ENCODE results near the gene SLC29A4. TPM values are rescaled to one million over a fixed set of nuclear protein-coding genes. Genes with fewer than 3 reads are reported as not detected.
A peak's percentile ranks its signal among the peaks of the same experiment; 100 is the strongest.
"Not testable (repeated sequence)": the region's sequence is repeated elsewhere in the genome, so short reads cannot be mapped to it uniquely, and the experiment has no call there.

The SLC29A4 gene
- total RNA-seq, 1 donor = 2.2 TPM

DNA sequence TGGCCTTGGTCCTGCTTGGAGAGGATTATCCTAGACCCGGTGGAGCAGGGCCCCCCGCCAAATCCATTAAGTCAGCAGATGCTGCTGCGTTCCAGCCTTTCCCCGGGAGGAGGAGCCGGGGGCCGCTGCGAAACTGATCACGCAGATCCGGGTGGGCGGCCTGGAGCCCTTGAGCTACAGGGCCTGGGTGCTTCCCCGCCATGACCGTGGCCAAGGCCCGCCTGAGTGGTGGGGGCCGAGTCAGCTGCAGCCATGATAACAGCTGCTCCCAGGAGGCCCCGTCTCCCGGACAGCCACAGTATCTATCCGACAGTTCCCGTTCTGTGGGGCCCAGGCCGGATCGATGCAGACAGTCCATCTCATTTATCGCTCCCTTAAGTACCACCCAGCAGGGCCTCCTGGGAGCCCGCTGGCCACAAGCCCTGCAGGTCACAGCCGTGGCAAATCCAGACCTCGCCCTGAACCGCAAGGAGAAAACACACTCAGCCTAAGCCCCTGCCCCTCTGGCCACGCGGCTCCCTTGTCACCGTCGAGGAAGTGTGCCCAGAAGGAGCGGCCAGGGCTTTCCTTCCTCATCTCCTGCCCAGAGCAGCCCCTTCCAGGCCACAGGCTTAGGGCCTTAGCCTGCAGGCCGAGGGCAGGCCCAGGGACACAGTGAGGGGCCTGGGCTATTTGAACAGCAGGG, 34.4 kb upstream of the SLC29A4 start:
- TF ChIP-seq, protein P1, sequence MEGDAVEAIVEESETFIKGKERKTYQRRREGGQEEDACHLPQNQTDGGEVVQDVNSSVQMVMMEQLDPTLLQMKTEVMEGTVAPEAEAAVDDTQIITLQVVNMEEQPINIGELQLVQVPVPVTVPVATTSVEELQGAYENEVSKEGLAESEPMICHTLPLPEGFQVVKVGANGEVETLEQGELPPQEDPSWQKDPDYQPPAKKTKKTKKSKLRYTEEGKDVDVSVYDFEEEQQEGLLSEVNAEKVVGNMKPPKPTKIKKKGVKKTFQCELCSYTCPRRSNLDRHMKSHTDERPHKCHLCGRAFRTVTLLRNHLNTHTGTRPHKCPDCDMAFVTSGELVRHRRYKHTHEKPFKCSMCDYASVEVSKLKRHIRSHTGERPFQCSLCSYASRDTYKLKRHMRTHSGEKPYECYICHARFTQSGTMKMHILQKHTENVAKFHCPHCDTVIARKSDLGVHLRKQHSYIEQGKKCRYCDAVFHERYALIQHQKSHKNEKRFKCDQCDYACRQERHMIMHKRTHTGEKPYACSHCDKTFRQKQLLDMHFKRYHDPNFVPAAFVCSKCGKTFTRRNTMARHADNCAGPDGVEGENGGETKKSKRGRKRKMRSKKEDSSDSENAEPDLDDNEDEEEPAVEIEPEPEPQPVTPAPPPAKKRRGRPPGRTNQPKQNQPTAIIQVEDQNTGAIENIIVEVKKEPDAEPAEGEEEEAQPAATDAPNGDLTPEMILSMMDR (IDR thresholded peaks at IDR 0.05; ENCODE audit: insufficient read depth, low read depth, low read length) = no peak
- peak; percentile 60 for DNase-seq (ENCODE audit: low read depth)
- H3K4me3 ChIP-seq (ENCODE audit: low read depth, low read length) = no peak overlapping the region

DNA sequence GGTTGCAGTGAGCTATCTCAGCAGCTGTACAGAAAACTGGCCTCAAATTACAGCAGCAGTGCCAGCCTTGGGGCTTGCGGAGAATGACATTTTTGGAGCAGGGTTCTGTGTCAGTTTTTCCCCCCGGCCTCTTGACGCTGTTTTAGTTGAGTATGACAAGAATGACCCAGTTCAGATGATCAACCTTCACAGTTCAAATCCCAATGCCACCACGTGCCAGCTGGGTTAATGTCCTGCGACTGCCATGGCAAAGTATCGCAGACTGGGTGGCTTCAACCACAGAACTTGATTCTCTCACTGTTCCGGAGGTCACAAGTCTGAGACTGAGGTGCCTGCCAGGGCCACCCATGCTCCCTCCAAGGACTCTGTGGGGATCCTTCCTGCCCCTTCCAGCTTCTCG, 32.0 kb upstream of the SLC29A4 start:
- not testable (repeated sequence) for H3K4me3 ChIP-seq (ENCODE audit: low read depth, low read length); DNase-seq (ENCODE audit: low read depth)

DNA sequence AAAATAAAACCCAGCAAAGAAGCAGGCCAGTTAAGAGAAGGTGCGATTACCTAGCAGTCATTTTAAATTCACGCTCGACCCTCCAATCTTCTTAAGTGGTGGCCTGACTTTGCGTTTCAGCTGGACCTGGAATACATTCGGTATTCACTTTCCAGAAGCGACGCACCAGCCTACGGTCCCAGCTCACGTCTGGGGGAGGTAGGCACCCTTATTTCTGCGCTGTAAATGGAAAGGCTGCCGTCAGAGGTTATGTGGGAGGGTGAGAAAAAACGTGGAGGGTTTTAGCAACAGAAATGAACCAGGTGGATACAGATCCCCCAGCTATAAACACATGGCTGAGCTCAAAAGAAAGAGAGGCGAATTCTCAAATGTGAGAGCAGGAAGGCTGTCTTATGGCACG, 29.2 kb upstream of the SLC29A4 start:
- DNase-seq (ENCODE audit: low read depth) = not testable (repeated sequence)

DNA sequence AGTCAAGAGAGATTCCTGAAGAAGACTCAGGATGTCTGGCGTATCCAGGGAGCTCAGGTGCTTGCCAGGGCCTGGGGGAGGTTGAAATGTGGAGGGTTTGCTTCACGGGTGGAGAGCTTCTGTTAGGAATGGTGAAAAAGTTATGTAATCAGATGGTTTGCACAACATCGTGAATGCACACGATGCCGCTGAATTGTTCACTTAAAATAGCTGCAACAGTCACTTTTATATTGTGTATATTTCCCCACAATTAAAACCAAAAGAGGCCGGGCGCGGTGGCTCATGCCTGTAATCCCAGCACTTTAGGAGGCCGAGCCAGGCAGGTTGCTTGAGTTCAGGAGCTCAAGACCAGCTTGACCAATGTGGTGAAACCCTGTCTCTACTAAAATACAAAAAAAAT, 28.4 kb upstream of the SLC29A4 start:
- not testable (repeated sequence) for DNase-seq (ENCODE audit: low read depth); H3K4me3 ChIP-seq (ENCODE audit: low read depth, low read length)

More for the DNA sequence above, 29.2 kb upstream of the SLC29A4 start:
- not testable (repeated sequence) for H3K4me3 ChIP-seq (ENCODE audit: low read depth, low read length)

DNA sequence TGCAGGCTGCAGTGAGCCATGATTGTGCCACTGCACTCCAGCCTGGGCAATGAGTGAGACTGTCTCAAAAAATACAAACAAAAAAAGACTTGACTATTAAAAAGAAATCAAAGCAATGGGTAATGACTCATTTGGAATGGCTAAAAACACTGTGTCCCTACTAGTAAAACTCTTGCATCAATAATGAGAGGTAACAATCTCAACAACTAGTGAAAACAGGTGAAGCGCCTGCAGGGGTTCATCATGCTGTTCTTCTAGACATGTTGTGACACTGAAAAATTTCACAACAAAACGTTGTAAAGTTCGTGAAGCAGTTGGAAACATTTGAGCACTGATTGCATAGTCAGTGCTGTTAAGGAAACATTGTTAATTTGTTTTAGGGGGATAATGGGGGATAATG, 26.9 kb upstream of the SLC29A4 start:
- no peak overlapping the region for H3K4me3 ChIP-seq (ENCODE audit: low read depth, low read length)
- DNase-seq (ENCODE audit: low read depth) = no peak
- TF ChIP-seq, protein P1 (IDR thresholded peaks at IDR 0.05; ENCODE audit: insufficient read depth, low read depth, low read length) = no peak

DNA sequence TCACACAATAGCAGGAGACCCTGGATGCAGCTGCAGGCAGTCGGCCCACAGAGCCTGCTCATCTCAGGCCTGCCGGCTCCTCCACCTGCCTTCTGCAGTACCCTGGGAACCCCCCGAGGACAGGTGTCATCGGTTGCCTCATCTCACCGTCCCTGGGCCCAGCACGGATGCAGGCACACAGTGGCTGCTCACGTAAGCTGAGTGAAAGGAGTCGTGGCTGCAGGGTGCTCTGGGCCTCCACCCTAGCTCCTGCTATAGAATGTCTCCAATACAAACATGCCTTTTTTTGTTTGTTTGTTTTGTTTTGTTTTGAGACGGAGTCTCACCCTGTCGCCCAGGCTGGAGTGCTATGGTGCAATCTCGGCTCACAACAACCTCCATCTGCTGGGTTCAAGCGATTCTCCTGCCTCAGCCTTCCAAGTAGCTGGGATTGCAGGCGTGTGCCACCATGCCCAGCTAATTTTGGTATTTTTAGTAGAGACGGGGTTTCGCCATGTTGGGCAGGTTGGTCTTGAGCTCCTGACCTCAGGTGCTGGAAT, 22.1 kb upstream of the SLC29A4 start:
- not testable (repeated sequence) for H3K4me3 ChIP-seq (ENCODE audit: low read depth, low read length); DNase-seq (ENCODE audit: low read depth)

DNA sequence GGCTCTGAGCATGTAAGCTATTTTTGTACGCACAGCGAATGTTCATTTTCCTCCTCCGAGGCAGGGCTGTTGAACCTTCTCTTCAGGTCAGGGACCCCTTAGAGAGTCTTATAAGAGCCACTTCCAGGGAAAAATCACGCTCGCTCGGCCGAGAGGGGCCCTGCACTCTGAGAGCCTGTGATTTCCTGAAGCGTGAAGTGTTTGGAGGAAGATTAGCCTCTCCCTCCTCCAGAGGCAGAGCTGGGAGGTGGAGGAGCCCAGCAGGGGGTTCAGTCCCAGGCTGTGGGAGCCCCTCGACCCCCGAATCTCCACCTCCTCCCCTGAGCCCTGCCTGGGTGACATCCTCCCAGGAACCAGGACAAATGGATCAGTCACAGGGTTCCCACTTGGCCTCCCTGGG, 19.7 kb upstream of the SLC29A4 start:
- DNase-seq (ENCODE audit: low read depth); H3K4me3 ChIP-seq (ENCODE audit: low read depth, low read length): not testable (repeated sequence)

DNA sequence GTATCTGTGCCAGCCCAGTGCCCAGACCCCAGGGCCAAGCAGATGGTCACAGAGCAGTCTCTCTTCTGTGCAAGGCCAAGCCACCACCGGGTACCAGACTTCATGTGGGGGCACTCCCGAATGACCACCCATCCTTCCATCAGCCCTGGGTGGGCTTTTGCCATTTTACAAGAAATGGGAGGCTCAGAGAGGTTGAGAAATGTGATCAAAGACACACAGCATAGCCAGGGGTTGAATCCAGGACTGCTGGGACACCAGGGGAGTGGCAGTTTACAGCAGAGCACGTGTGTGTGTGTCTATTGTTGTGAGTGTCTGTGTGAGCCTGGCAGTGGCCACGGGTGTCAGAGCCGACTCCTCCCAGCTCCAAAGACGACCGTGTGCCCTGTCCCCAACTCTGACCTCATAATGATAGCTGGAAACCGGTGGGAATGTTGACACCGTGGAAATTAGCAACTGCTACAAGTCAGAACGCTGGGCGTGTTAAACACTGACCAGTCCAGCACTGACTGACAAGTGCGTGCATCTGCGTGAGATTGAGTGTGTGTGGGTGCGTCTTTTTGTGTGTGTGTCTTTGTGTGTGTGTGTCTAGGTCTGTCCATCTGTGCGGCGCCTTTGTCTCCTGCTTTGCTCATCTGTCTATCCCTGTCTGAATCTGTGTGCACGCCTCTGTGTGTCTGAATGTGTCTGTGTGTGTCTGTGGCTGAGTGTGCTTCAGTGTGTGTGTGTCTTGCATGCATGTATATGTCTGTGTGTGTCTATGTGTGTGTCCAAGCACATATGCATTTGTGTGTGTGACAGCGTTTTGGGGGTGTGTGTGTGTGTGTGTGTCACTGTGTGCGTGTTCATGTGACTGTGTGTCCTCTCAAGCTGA, 17.2 kb upstream of the SLC29A4 start:
- H3K4me3 ChIP-seq (ENCODE audit: low read depth, low read length) = no peak overlapping the region
- no peak for DNase-seq (ENCODE audit: low read depth)
- TF ChIP-seq, protein P1 (IDR thresholded peaks at IDR 0.05; ENCODE audit: insufficient read depth, low read depth, low read length) = no peak

DNA sequence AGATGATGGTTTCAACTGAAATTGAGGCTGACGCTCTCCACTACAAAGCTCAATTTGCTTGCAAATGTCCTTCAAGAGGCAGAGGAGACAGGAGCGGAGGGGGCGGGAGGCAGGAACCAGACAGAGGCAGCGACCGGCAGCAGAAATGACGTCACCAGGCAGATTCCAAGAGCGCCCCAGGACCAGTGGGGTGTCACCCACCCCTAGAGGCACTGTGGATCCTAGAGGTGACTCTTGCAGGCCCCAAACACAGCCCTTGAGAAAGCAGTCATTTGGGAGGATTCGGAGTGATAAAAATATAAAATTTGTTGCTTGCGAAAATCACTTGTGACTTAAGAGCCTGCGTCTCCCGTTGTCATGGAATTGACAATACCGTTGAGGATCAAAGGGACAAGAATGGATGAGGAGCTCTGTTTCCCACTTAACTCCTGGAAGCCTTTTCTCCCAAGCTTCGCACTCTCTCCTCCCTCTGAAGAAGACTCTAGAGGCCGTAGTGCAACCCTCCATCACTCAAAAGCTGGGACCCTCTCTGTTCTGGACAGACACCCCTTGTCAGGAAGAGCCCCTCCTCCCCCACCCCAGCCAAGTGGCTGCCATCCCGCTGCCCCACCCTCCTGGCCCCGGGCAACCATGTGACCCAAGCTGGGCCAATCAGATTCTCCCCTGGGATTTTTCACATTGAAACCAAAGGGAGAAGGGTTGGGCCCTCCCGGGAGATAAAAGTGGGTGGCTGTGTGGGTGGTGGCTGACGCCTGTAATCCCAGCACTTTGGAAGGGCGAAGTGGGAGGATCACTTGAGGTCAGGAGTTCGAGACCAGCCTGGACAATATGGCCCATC, 16.3 kb upstream of the SLC29A4 start:
- H3K4me3 ChIP-seq (ENCODE audit: low read depth, low read length) = no peak overlapping the region
- no peak for DNase-seq (ENCODE audit: low read depth)
- TF ChIP-seq, protein P1 (IDR thresholded peaks at IDR 0.05; ENCODE audit: insufficient read depth, low read depth, low read length) = no peak

DNA sequence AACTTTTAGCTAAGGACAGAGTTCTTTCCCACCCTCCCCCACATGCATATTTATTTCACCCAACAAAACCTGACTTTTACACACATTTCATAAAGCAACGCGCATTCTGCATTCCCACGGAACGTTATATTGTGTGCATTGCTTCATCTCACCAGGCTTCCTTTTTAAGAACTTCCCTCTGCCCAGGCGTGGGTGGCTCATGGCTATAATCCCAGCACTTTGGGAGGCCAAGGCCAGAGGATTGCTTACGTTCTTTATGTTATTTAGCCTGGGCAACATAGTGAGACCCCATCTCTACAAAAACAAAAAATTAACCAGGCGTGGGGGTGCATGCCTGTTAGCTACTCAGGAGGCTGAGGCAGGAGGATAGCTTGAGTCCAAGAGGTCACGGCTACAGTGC, 14.9 kb upstream of the SLC29A4 start:
- H3K4me3 ChIP-seq (ENCODE audit: low read depth, low read length); DNase-seq (ENCODE audit: low read depth): not testable (repeated sequence)

DNA sequence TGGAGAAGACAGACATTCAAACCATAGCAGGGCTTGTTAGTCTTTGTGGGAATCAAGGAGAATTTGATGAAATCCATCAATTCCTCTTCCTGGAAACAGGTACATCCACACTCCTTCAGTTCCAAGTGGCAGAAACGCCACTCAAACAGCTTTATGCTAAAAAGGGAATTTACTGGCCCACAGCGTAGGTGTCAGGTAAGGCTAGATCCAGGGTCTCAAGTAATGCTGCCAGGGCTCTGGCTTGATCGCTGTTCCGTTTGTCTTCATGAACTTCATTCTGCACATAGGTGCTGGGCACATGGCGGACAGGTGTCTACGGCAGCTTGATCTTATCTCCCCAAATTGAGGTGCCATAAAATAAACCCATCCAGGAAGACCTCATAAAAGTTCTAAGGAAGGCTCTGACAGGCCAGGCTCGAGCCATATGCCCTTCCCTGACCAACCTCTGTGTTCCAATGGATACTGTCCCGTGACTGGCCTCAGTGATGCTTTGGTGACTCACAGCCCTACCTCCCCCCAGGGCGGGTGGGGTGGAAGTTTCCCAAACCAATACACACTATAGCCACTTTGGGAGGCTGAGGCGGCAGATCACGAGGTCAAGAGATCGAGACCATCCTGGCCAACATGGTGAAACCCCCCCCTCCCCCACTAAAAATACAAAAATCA, 12.6 kb upstream of the SLC29A4 start:
- not testable (repeated sequence) for DNase-seq (ENCODE audit: low read depth)

More for the DNA sequence above, 12.6 kb upstream of the SLC29A4 start:
- not testable (repeated sequence) for H3K4me3 ChIP-seq (ENCODE audit: low read depth, low read length)

All from fibroblast of villous mesenchyme (primary cell).